DND-41 (cell line): Measurements from ENCODE around the gene VWA1.
"Not testable (repeated sequence)": the region's sequence is repeated elsewhere in the genome, so short reads cannot be mapped to it uniquely, and the experiment has no call there.

Source experiments
- EZH2 ChIP-seq: IDR thresholded peaks from 3 replicates; pipeline ENCODE4 v1.6.1; 2012; ENCODE audit warnings: borderline replicate concordance, low read depth, mild to moderate bottlenecking, moderate library complexity, low read length, inconsistent platforms; ENCODE audit not compliant: severe bottlenecking
- TF ChIP-seq, protein P1 (sequence below): IDR thresholded peaks from 2 replicates; pipeline ENCODE4 v1.5.1; 2012; ENCODE audit warnings: borderline replicate concordance, low read length, moderate library complexity, mild to moderate bottlenecking; ENCODE audit not compliant: poor library complexity, severe bottlenecking; ENCODE audit errors: extremely low read depth

- TF ChIP-seq, protein P1, sequence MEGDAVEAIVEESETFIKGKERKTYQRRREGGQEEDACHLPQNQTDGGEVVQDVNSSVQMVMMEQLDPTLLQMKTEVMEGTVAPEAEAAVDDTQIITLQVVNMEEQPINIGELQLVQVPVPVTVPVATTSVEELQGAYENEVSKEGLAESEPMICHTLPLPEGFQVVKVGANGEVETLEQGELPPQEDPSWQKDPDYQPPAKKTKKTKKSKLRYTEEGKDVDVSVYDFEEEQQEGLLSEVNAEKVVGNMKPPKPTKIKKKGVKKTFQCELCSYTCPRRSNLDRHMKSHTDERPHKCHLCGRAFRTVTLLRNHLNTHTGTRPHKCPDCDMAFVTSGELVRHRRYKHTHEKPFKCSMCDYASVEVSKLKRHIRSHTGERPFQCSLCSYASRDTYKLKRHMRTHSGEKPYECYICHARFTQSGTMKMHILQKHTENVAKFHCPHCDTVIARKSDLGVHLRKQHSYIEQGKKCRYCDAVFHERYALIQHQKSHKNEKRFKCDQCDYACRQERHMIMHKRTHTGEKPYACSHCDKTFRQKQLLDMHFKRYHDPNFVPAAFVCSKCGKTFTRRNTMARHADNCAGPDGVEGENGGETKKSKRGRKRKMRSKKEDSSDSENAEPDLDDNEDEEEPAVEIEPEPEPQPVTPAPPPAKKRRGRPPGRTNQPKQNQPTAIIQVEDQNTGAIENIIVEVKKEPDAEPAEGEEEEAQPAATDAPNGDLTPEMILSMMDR: not testable (repeated sequence)
- not testable (repeated sequence) for TF ChIP-seq EZH2
Measured at GRCh38 chr1:1412311-1412902, 23.1 kb upstream of the VWA1 start.
